B cell (primary cell): ENCODE results near the gene IPO5. TPM values are rescaled to one million over a fixed set of nuclear protein-coding genes. Genes with fewer than 3 reads are reported as not detected.

Experiments
- ATAC-seq: fragments of 200-7000 bp; cut with Tn5 transposase; one replicate; pipeline ENCODE4 v1.10.0; 2021; ENCODE audit warnings: low read depth, mild to moderate bottlenecking, moderate number of reproducible peaks, moderate library complexity
- CTCF ChIA-PET: fragments of 350-600 bp; sonication (Branson Sonifier 250); formaldehyde crosslinking; loops from one replicate; lab custom pipeline; 2021; ENCODE audit warnings: antibody characterized with exemption, inconsistent platforms; lab: Charles Lee
- POLR2A ChIA-PET: fragments of 350-600 bp; sonication (Branson Sonifier 250); formaldehyde crosslinking; loops from one replicate; lab custom pipeline; 2021; ENCODE audit warnings: antibody characterized with exemption; lab: Charles Lee
- DNase-seq: peaks from one replicate; pipeline ENCODE4 v3.0.0; 2013
- H2AFZ ChIP-seq: 2 replicates; pipeline ENCODE4 v1.6.1; 2012; ENCODE audit warnings: mild to moderate bottlenecking, low read depth, low read length; ENCODE audit not compliant: insufficient read depth, poor library complexity, severe bottlenecking
- H3K27ac ChIP-seq, 2 donors: 1 replicate in 1 of 2; 2 replicates in 1 of 2; pipeline ENCODE4 v1.5.1; 2012 to 2013; ENCODE audit warnings: low read length in 2 of 2, mild to moderate bottlenecking in 2 of 2, moderate library complexity in 1 of 2
- H3K27me3 ChIP-seq, 4 experiments: fragments of 200-600 bp in 1 of 4; sonication (generic) in 1 of 4; replicated peaks in 1 of 4; 1 replicate in 2 of 4; 2 replicates in 2 of 4; pipeline versions ENCODE4 v1.6.1 to v1.7.0; 2013 to 2016; ENCODE audit warnings: low read length in 3 of 4, mild to moderate bottlenecking in 2 of 4, mixed read lengths in 1 of 4, moderate library complexity in 1 of 4; ENCODE audit not compliant: insufficient read depth in 4 of 4, control insufficient read depth in 3 of 4; ENCODE audit errors: control extremely low read depth in 1 of 4
- H3K36me3 ChIP-seq, 2 experiments: replicated peaks in 1 of 2; 1 replicate in 1 of 2; 2 replicates in 1 of 2; pipeline versions ENCODE4 v1.6.1 to v1.7.1; 2013; ENCODE audit warnings: low read length in 1 of 2; ENCODE audit not compliant: insufficient read depth in 2 of 2, control insufficient read depth in 1 of 2; ENCODE audit errors: control extremely low read depth in 1 of 2, extremely low read depth in 1 of 2
- H3K4me1 ChIP-seq, 2 donors: fragments of 200-600 bp in 1 of 2; sonication (generic) in 1 of 2; 1 replicate in 1 of 2; 2 replicates in 1 of 2; pipeline versions ENCODE4 v1.5.1 to v1.6.1; 2013 to 2017; ENCODE audit warnings: low read length in 2 of 2; ENCODE audit not compliant: control insufficient read depth in 2 of 2, insufficient read depth in 2 of 2
- H3K4me2 ChIP-seq: replicated peaks from 2 replicates; pipeline ENCODE3; 2012; ENCODE audit warnings: mild to moderate bottlenecking, low read depth, low read length; ENCODE audit not compliant: poor library complexity, severe bottlenecking
- H3K4me3 ChIP-seq, 5 experiments: fragments of 200-600 bp in 1 of 5; sonication (generic) in 1 of 5; 1 replicate in 3 of 5; 2 replicates in 2 of 5; pipeline versions ENCODE4 v1.5.1 to v1.7.0; 2011 to 2016; ENCODE audit warnings: low read length in 4 of 5, mild to moderate bottlenecking in 4 of 5, low read depth in 2 of 5, control low read depth in 1 of 5, moderate library complexity in 1 of 5; ENCODE audit not compliant: insufficient read depth in 1 of 5; ENCODE audit errors: control extremely low read depth in 1 of 5, extremely low read depth in 1 of 5
- H3K79me2 ChIP-seq: fragments of 200-600 bp; sonication (generic); one replicate; pipeline ENCODE4 v1.6.0; 2016; ENCODE audit warnings: low read length; ENCODE audit not compliant: control insufficient read depth, insufficient read depth
- H3K9ac ChIP-seq: fragments of 200-600 bp; sonication (generic); 2 replicates; pipeline ENCODE4 v1.6.1; 2017; ENCODE audit warnings: mild to moderate bottlenecking, low read length, moderate library complexity
- H3K9me3 ChIP-seq, 3 donors: one replicate each; pipeline versions ENCODE4 v1.6.1 to v1.7.1; 2013; ENCODE audit warnings: low read length in 2 of 3; ENCODE audit not compliant: control insufficient read depth in 2 of 3, insufficient read depth in 1 of 3; ENCODE audit errors: control extremely low read depth in 1 of 3
- H4K20me1 ChIP-seq: 2 replicates; pipeline ENCODE4 v1.6.0; 2012; ENCODE audit warnings: mild to moderate bottlenecking, low read length; ENCODE audit not compliant: insufficient read depth, control insufficient read depth, poor library complexity, severe bottlenecking
- H3K27ac Mint-ChIP-seq: one replicate; pipeline ENCODE4 v1.8.0; 2021; ENCODE audit warnings: mixed read lengths
- H3K27me3 Mint-ChIP-seq: one replicate; pipeline ENCODE4 v1.8.0; 2021; ENCODE audit warnings: mixed read lengths
- H3K4me1 Mint-ChIP-seq: one replicate; pipeline ENCODE4 v1.8.0; 2021; ENCODE audit warnings: mixed read lengths
- H3K4me3 Mint-ChIP-seq: one replicate; pipeline ENCODE4 v1.8.0; 2021; ENCODE audit warnings: mixed read lengths
- H3K9me3 Mint-ChIP-seq: one replicate; pipeline ENCODE4 v1.8.0; 2022; ENCODE audit warnings: mixed read lengths; ENCODE audit not compliant: insufficient read depth
- EZH2 ChIP-seq: IDR thresholded peaks from 2 replicates; pipeline ENCODE4 v1.6.1; 2012; ENCODE audit warnings: borderline replicate concordance, low read depth, mild to moderate bottlenecking, moderate library complexity, low read length; ENCODE audit not compliant: insufficient read depth, poor library complexity, severe bottlenecking
- WGBS: methylation state at CpG from one replicate; pipeline ENCODE4 v1.1.5; 2013; ENCODE audit warnings: missing lambda C conversion rate; ENCODE audit not compliant: insufficient coverage; 5-methylcytosine and 5-hydroxymethylcytosine counted together
- intact Hi-C: fragments of 100-400 bp; cut with micrococcal nuclease; formaldehyde crosslinking; loops from one replicate; pipeline ENCODE4 v1.10.0; 2022
- polyA plus RNA-seq: library from polyadenylated mRNA; depleted of rRNA; stranded (reverse); fragments of >200 nt; gene quantifications from 2 replicates; pipeline ENCODE4 v1.2.3, GENCODE V29; 2012
- total RNA-seq, 2 donors: library from RNA; stranded (reverse); fragments of 120-200 nt in 1 of 2; gene quantifications; 1 replicate in 1 of 2; 2 replicates in 1 of 2; pipeline versions ENCODE4 v1.2.3 to v1.2.4, GENCODE V29; 2013 to 2022
- TF ChIP-seq, protein P1 (sequence below): fragments of 200-600 bp; IDR thresholded peaks from one replicate; pipeline ENCODE4 v1.8.0; 2022; ENCODE audit warnings: antibody characterized with exemption, mild to moderate bottlenecking

The IPO5 gene
- total and polyA plus RNA-seq, 2 donors (not counting 1 experiment from before 2014, with no cell fraction given), result 25.9 to 76.4 TPM

DNA sequence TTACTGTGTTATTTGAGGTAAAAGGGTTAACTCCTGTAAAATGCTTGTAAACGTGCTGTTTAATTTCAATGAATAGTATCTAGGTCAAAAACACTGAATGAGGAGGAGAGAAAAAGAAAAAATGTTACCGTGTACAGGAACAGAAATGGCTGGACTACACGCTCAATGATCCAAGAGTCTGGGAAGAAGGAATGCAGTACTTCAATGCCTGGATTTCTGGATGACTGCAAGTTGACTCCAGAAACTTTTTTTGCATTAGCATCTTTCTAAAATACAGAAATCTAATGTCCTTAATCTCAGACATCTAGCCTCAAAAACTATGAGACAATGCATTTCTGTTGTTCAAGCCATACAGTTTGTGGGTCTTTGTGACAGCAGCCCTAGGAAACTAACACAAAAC is 17.4 kb upstream of the IPO5 start:
- DNase-seq, result no peak
- Mint-ChIP-seq H3K9me3 (no peaks in the 10 kb centered on the region), H3K4me3 (no peak overlapping the region), H3K4me1 (peaks cover 2% of the 10 kb centered on the region), H3K27me3 (peaks cover 22% of the 10 kb centered on the region), H3K27ac (no peak overlapping the region)
- Histone ChIP-seq H3K9me3 (peaks cover 0 to 1% (median 0%) of the 10 kb centered on the region in 3 donors), H3K36me3 (no peaks in the 10 kb centered on the region), H3K4me3 (no peak overlapping the region), H3K4me2 (no peak overlapping the region), H3K27me3 (peaks cover 0 to 7% (median 1%) of the 10 kb centered on the region in 4 experiments), H3K9ac (no peak overlapping the region), H3K4me1 (no peaks in the 10 kb centered on the region), H2AFZ (no peak overlapping the region), H3K27ac (no peak overlapping the region), H3K79me2 (no peaks in the 10 kb centered on the region), H4K20me1 (no peaks in the 10 kb centered on the region)
- TF ChIP-seq, protein P1, sequence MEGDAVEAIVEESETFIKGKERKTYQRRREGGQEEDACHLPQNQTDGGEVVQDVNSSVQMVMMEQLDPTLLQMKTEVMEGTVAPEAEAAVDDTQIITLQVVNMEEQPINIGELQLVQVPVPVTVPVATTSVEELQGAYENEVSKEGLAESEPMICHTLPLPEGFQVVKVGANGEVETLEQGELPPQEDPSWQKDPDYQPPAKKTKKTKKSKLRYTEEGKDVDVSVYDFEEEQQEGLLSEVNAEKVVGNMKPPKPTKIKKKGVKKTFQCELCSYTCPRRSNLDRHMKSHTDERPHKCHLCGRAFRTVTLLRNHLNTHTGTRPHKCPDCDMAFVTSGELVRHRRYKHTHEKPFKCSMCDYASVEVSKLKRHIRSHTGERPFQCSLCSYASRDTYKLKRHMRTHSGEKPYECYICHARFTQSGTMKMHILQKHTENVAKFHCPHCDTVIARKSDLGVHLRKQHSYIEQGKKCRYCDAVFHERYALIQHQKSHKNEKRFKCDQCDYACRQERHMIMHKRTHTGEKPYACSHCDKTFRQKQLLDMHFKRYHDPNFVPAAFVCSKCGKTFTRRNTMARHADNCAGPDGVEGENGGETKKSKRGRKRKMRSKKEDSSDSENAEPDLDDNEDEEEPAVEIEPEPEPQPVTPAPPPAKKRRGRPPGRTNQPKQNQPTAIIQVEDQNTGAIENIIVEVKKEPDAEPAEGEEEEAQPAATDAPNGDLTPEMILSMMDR, result no peak
- no peak for TF ChIP-seq EZH2
- 92% methylated on average over 3 of the region's 3 CpGs for WGBS
- POLR2A ChIA-PET, result no interaction called here
- ATAC-seq, result no peak
- intact Hi-C loops, result no loop called here
- CTCF ChIA-PET, result no interaction called here

DNA sequence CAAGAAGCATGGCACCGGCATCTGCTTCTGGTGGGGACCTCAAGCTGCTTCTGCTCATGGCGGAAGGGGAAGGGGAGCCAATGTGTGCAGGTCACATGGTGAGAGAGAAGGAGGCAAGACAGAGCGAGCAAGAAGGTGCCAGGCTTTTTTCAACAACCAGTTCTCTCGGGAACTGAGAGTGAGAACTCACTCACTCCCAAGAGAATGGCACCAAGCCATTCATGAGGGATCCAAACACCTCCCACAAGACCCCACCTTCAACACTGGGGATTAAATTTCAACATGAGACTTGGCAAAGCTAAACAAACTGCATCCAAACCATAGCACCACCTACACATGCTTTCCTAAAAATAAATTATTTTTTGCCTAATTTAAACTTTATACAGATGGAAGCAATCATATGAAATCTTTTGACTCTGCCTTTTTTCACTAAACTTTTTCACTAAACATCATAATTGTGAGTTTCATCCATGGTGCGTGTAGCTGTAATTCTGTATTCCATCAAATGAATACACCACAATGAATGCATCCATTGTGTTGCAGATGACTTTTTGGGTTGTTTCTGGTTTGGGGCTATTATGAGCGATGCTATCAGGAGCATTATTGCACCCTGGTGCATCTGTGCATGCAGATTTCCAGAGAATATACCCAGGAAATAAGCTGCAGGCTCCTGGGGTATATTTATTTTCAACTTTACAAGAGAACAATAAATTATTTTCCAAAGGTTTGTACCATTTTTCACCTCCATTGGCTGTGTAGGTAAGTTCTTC is 14.6 kb upstream of the IPO5 start:
- ATAC-seq (no peak), DNase-seq (no peak)
- ChIA-PET POLR2A (no interaction called here), CTCF (no interaction called here)
- Histone ChIP-seq H3K79me2 (no peaks in the 10 kb centered on the region), H3K4me2 (no peak overlapping the region), H4K20me1 (no peaks in the 10 kb centered on the region), H3K27me3 (peaks cover 0 to 7% (median 1%) of the 10 kb centered on the region in 4 experiments), H3K9ac (no peak overlapping the region), H3K9me3 (no peaks in the 10 kb centered on the region), H3K4me3 (no peak overlapping the region), H3K4me1 (no peaks in the 10 kb centered on the region), H3K36me3 (no peaks in the 10 kb centered on the region), H3K27ac (no peak overlapping the region), H2AFZ (no peak overlapping the region)
- Mint-ChIP-seq H3K27me3 (peaks cover 15% of the 10 kb centered on the region), H3K4me1 (peaks cover 2% of the 10 kb centered on the region), H3K4me3 (no peak overlapping the region), H3K9me3 (no peaks in the 10 kb centered on the region), H3K27ac (no peak overlapping the region)
- 76% methylated on average over 4 of the region's 6 CpGs for WGBS
- TF ChIP-seq, protein P1, result no peak
- no peak for TF ChIP-seq EZH2
- intact Hi-C loops, result no loop called here
